Pancreas (tissue), 10 donors: Measurements from ENCODE around the gene SLC23A1. TPM values are rescaled to one million over a fixed set of nuclear protein-coding genes. Genes with fewer than 3 reads are reported as not detected.

ENCODE experiments used
- ATAC-seq, 4 donors: fragments of 200-7000 bp; cut with Tn5 transposase; one replicate each; pipeline versions ENCODE4 v1.8.0 to v1.9.1; 2020; ENCODE audit warnings: mild to moderate bottlenecking in 4 of 4, moderate library complexity in 4 of 4
- DNase-seq, 6 donors: peaks; one replicate each; pipeline ENCODE4 v3.0.0-alpha.2; 2020
- FAIRE-seq: peaks from 2 replicates; lab custom pipeline; 2012; peaks lifted over from hg19 to GRCh38; lab: Jason Lieb, UNC
- H3K27ac ChIP-seq, 4 donors: fragments of 200-600 bp; sonication (generic); 1 replicate in 3 of 4; 2 replicates in 1 of 4; pipeline versions ENCODE4 v1.5.0 to v1.8.0; 2020
- H3K27me3 ChIP-seq, 4 donors: fragments of 200-600 bp; one replicate each; pipeline ENCODE4 v1.8.0; 2021
- H3K36me3 ChIP-seq, 3 donors: fragments of 200-600 bp; sonication (generic) in 1 of 3; one replicate each; pipeline versions ENCODE4 v1.5.0 to v1.8.0; 2020 to 2021
- H3K4me1 ChIP-seq, 3 donors: fragments of 200-600 bp; one replicate each; pipeline ENCODE4 v1.8.0; 2021
- H3K4me3 ChIP-seq, 4 donors: fragments of 200-600 bp; sonication (generic) in 2 of 4; one replicate each; pipeline versions ENCODE4 v1.5.0 to v1.8.0; 2020 to 2021
- H3K9me3 ChIP-seq, 4 donors: fragments of 200-600 bp; one replicate each; pipeline ENCODE4 v1.8.0; 2021
- CTCF ChIP-seq, 4 donors: fragments of 200-600 bp; sonication (generic) in 3 of 4; IDR thresholded peaks; one replicate each; pipeline versions ENCODE4 v1.5.0 to v1.8.0; 2021; ENCODE audit warnings: antibody characterized with exemption in 4 of 4
- WGBS, 2 donors: extraction: QIAGEN DNeasy Blood & Tissue Kit; methylation state at CpG; one replicate each; pipeline ENCODE4 v1.1.7; 2013; 5-methylcytosine and 5-hydroxymethylcytosine counted together
- intact Hi-C, 3 donors: fragments of 100-400 bp; cut with DNase I; formaldehyde crosslinking; loops; one replicate each; pipeline versions ENCODE4 v1.11.1 to v1.14.2; 2022
- polyA plus RNA-seq, 2 donors: library from polyadenylated mRNA; stranded (reverse); fragments of 200-250 nt; gene quantifications; one replicate each; pipeline ENCODE4 v1.2.3, GENCODE V29; 2013
- total RNA-seq, 6 donors: library from RNA; stranded (reverse); fragmentation: NEBNext Ultra II Directional in 4 of 6; extraction: Animal tissue kit (Norgen Biotek cat#: 25700) in 4 of 6; gene quantifications; one replicate each; pipeline versions ENCODE4 v1.2.1 to v1.2.4, GENCODE V29; 2021 to 2023
- donor health status: healthy with polysubstance abuse.
- donor health status: DM: no; HTN: no; CAD: no; lungs with moderate emphysema.
- donor health status: DM: no; HTN: no; CAD: no.
- donor health status: control.
- donor health status: control.
- donor health status: Bipolar disorder and iron deficiency.
- donor health status: DM: yes; HTN: yes; CAD: no.
- donor health status: DM: no; HTN: no; CAD: no.
- donor health status: DM: no; HTN: no; CAD: no.
- donor health status: DM: yes; HTN: yes; CAD: no.

The SLC23A1 gene
- total and polyA plus RNA-seq, 8 donors, result 0.49 to 2.1 (median 1.3) TPM

GRCh38 chr5:139344177-139344576 lies 38.9 kb downstream of the SLC23A1 start:
- Histone ChIP-seq H3K27ac (no peak overlapping the region), H3K36me3 (no peaks in the 10 kb centered on the region), H3K9me3 (no peaks in the 10 kb centered on the region), H3K27me3 (no peaks in the 10 kb centered on the region), H3K4me3 (no peak overlapping the region), H3K4me1 (peaks cover 0 to 22% (median 20%) of the 10 kb centered on the region in 3 donors)
- 50 to 66% methylated on average over 2 of the region's 2 CpGs for whole genome bisulfite sequencing, 2 donors
- TF ChIP-seq CTCF (IDR thresholded peaks at IDR 0.05), result no peak
- FAIRE-seq (no peak), DNase-seq (no peak), ATAC-seq (no peak)
- intact Hi-C loops, result no loop called here

- H3K4me3 ChIP-seq, result peak overlapping the region in 2 of 4 donors; percentile 71 to 86
- no peaks in the 10 kb centered on the region for H3K27me3 ChIP-seq
- WGBS, 2 donors, result 75 to 84% methylated on average over 9 of the region's 9 CpGs
- H3K4me1 ChIP-seq, result peaks cover 0 to 22% (median 20%) of the 10 kb centered on the region in 3 donors
- DNase-seq (no peak), FAIRE-seq (no peak), ATAC-seq (no peak)
- TF ChIP-seq CTCF (IDR thresholded peaks at IDR 0.05), result no peak
- no peaks in the 10 kb centered on the region for H3K36me3 ChIP-seq
- no peak overlapping the region for H3K27ac ChIP-seq
- intact Hi-C loops, result no loop called here
- no peaks in the 10 kb centered on the region for H3K9me3 ChIP-seq
Observed at GRCh38 chr5:139343476-139343875, 39.6 kb downstream of the SLC23A1 start.

- TF ChIP-seq CTCF (IDR thresholded peaks at IDR 0.05), result no peak
- ATAC-seq, result no peak
- Histone ChIP-seq H3K36me3 (no peaks in the 10 kb centered on the region), H3K27me3 (no peaks in the 10 kb centered on the region), H3K27ac (peak overlapping the region; percentile 92 to 98 (median 96)), H3K4me1 (peaks cover 0 to 22% (median 20%) of the 10 kb centered on the region in 3 donors), H3K9me3 (no peaks in the 10 kb centered on the region), H3K4me3 (peak overlapping the region; percentile 71 to 86 (median 76))
- no peak for DNase-seq
- FAIRE-seq, result no peak
- intact Hi-C loops, result no loop called here
- WGBS, 2 donors, result 0 to 1% methylated on average over 16 of the region's 16 CpGs
Observed at GRCh38 chr5:139342423-139342723, 40.7 kb downstream of the SLC23A1 start.

- Histone ChIP-seq H3K27me3 (no peaks in the 10 kb centered on the region), H3K4me3 (peak within 1 kb of the TSS; percentile 71 to 86 (median 76)), H3K36me3 (no peaks in the 10 kb centered on the region), H3K4me1 (peaks cover 0 to 22% (median 20%) of the 10 kb centered on the region in 3 donors), H3K9me3 (no peaks in the 10 kb centered on the region), H3K27ac (peak within 1 kb of the TSS; percentile 92 to 98 (median 96))
- TF ChIP-seq CTCF (IDR thresholded peaks at IDR 0.05), result peak; percentile 47 to 71 (median 59)
- 0% methylated on average over 64 to 66 of the region's 66 CpGs for WGBS, 2 donors
- peak; percentile 95 to 99 (median 97) for DNase-seq
- ATAC-seq, result peak; percentile 96 to 99 (median 98)
- no peak for FAIRE-seq
- intact Hi-C loops, result no loop called here
Observed at GRCh38 chr5:139341689-139342422, 41.2 kb downstream of the SLC23A1 start, which contains the start of gene PAIP2. Gene PAIP2, plus strand, starts transcription at chr5:139341854. Its CDS starts 21,931 bp downstream, at chr5:139363785.

- H3K9me3 ChIP-seq, result no peaks in the 10 kb centered on the region
- H3K4me1 ChIP-seq, result peaks cover 0 to 22% (median 20%) of the 10 kb centered on the region in 3 donors
- no peak for DNase-seq
- TF ChIP-seq CTCF (IDR thresholded peaks at IDR 0.05), result no peak
- intact Hi-C loops, result no loop called here
- peak in 1 of 4 donors; percentile 4 for ATAC-seq
- H3K36me3 ChIP-seq, result no peaks in the 10 kb centered on the region
- 1% methylated on average over 17 of the region's 17 CpGs for WGBS, 2 donors
- FAIRE-seq, result no peak
- H3K27me3 ChIP-seq, result no peaks in the 10 kb centered on the region
- H3K4me3 ChIP-seq, result peak overlapping the region in 3 of 4 donors; percentile 71 to 86 (median 75)
- H3K27ac ChIP-seq, result peak overlapping the region in 2 of 4 donors; percentile 98
Observed at GRCh38 chr5:139341187-139341688, 41.9 kb downstream of the SLC23A1 start.
